H54 (cell line): Measurements from ENCODE around the gene CYYR1.

ENCODE experiments used
- DNase-seq: peaks from one replicate; pipeline ENCODE4 v3.0.0; 2011; ENCODE audit warnings: low spot score, mixed read lengths; ENCODE audit not compliant: insufficient read length
- FAIRE-seq: peaks from 3 replicates; lab custom pipeline; 2011; peaks lifted over from hg19 to GRCh38; lab: Jason Lieb, UNC
- POLR2A ChIP-seq: IDR thresholded peaks from 2 replicates; pipeline ENCODE4 v1.6.1; 2011; ENCODE audit warnings: low read depth, mild to moderate bottlenecking, low read length

The CYYR1 gene

GRCh38 chr21:26532208-26532607, 40.9 kb downstream of the CYYR1 start:
- no peak for TF ChIP-seq POLR2A
- FAIRE-seq (no peak), DNase-seq (no peak)

GRCh38 chr21:26529526-26529925, 43.6 kb downstream of the CYYR1 start:
- no peak for DNase-seq
- no peak for TF ChIP-seq POLR2A
- FAIRE-seq: no peak

- FAIRE-seq (no peak), DNase-seq (no peak)
- no peak for TF ChIP-seq POLR2A
Measured at GRCh38 chr21:26528882-26529281, 44.2 kb downstream of the CYYR1 start.

GRCh38 chr21:26522704-26523103, 50.4 kb downstream of the CYYR1 start:
- FAIRE-seq (no peak), DNase-seq (no peak)
- no peak for TF ChIP-seq POLR2A

- FAIRE-seq (no peak), DNase-seq (no peak)
- TF ChIP-seq POLR2A: no peak
Measured at GRCh38 chr21:26519142-26519541, 53.9 kb downstream of the CYYR1 start.

- TF ChIP-seq POLR2A: no peak
- no peak for DNase-seq
- no peak for FAIRE-seq
Measured at GRCh38 chr21:26515257-26515656, 57.8 kb downstream of the CYYR1 start.

DNA sequence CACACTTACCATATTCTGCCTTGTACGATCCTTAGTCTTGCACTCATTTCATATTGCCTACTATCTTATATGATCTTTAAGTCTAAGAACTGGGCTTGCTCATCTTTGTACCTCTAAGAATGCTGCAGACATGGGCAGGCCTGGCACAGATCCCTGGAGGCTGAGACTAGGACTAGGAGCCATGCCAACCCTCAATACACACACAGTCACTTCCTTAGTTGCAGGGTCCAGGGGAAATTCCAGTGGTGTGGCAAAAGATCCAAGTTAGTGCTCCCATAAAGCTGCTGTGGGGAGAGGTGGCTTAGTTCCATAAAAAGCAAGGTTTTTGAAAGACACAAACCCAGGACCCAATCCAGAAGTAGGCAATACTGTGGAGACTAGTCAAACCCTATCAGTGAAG, 59.9 kb downstream of the CYYR1 start:
- DNase-seq (no peak), FAIRE-seq (no peak)
- TF ChIP-seq POLR2A: no peak

- FAIRE-seq (no peak), DNase-seq (no peak)
- TF ChIP-seq POLR2A: no peak
Measured at GRCh38 chr21:26512664-26513063, 60.4 kb downstream of the CYYR1 start.

- FAIRE-seq: no peak
- DNase-seq: no peak
- TF ChIP-seq POLR2A: no peak
Measured at GRCh38 chr21:26508903-26509302, 64.2 kb downstream of the CYYR1 start.

GRCh38 chr21:26506956-26507355, 66.1 kb downstream of the CYYR1 start:
- DNase-seq (peak; percentile 6), FAIRE-seq (peak; percentile 20)
- no peak for TF ChIP-seq POLR2A

DNA sequence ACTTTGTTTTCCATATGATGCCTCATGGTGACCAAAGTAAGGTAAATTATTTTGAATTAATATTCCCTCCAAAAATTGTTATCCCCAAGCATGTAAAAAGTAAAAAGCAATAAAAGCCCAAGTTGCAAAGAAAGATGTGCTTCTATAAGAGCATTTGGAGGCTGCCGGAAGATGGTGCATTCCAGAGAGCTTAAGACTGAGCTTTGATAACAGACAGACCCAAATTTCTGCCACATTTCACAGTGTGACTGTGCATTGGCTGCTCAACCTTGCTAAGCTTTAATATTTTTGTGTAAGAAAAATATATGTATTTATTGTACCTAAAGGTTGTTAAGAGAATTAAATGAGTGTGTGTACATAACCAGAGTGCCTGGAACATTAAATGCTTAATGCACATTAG, 67.9 kb downstream of the CYYR1 start:
- DNase-seq (no peak), FAIRE-seq (no peak)
- TF ChIP-seq POLR2A: no peak

DNA sequence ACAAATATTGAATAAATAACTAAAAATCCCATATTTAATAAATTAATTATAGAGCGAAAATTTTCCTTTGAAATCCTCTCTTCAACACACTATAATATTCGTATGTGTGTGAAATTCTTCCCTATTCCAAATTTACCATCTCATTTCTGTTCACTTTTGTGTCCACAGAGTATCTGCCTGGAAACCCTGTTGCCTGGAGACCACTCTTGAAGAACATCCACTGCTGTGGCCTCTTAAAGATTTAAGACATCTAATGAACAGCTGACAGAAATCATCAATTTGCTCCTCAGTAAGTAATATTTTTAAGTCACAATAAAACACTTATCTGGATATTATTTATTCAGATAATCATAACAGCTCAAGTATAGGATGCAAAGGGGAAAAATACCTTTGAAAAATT, 69.7 kb downstream of the CYYR1 start:
- TF ChIP-seq POLR2A: no peak
- FAIRE-seq (no peak), DNase-seq (no peak)

GRCh38 chr21:26501495-26502021, 71.5 kb downstream of the CYYR1 start:
- FAIRE-seq (no peak), DNase-seq (no peak)
- no peak for TF ChIP-seq POLR2A

- DNase-seq: no peak
- FAIRE-seq: no peak
- no peak for TF ChIP-seq POLR2A
Measured at GRCh38 chr21:26499495-26499894, 73.6 kb downstream of the CYYR1 start.

- no peak for DNase-seq
- no peak for FAIRE-seq
- no peak for TF ChIP-seq POLR2A
Measured at GRCh38 chr21:26495283-26495849, 77.7 kb downstream of the CYYR1 start.

GRCh38 chr21:26491663-26492062, 81.4 kb downstream of the CYYR1 start:
- DNase-seq: no peak
- no peak for FAIRE-seq

More at GRCh38 chr21:26491663-26492062, 81.4 kb downstream of the CYYR1 start:
- no peak for TF ChIP-seq POLR2A
